Tibial nerve (tissue), 4 donors: ENCODE data around the gene HOMEZ.

Source experiments
- EP300 ChIP-seq, 2 donors: sonication (generic); formaldehyde crosslinking; IDR thresholded peaks; one replicate each; pipeline ENCODE4 v1.6.1; 2017; ENCODE audit warnings: antibody characterized with exemption in 2 of 2, mild to moderate bottlenecking in 1 of 2
- POLR2A ChIP-seq, 2 donors: fragments of 450-650 bp; IDR thresholded peaks; one replicate each; pipeline ENCODE4 v1.6.1; 2017; ENCODE audit warnings: antibody characterized with exemption in 2 of 2, mild to moderate bottlenecking in 2 of 2, moderate library complexity in 2 of 2
- TF ChIP-seq, protein P1 (sequence below), 5 experiments: fragments of 200-600 bp in 3 of 5; fragments of 450-650 bp in 2 of 5; sonication (generic) in 3 of 5; IDR thresholded peaks; one replicate each; pipeline ENCODE4 v1.5.1; 2016 to 2019; ENCODE audit warnings: antibody characterized with exemption in 5 of 5, mild to moderate bottlenecking in 3 of 5, moderate library complexity in 2 of 5

GRCh38 chr14:23259426-23259825 lies 26.5 kb downstream of the HOMEZ start:
- TF ChIP-seq, protein P1, sequence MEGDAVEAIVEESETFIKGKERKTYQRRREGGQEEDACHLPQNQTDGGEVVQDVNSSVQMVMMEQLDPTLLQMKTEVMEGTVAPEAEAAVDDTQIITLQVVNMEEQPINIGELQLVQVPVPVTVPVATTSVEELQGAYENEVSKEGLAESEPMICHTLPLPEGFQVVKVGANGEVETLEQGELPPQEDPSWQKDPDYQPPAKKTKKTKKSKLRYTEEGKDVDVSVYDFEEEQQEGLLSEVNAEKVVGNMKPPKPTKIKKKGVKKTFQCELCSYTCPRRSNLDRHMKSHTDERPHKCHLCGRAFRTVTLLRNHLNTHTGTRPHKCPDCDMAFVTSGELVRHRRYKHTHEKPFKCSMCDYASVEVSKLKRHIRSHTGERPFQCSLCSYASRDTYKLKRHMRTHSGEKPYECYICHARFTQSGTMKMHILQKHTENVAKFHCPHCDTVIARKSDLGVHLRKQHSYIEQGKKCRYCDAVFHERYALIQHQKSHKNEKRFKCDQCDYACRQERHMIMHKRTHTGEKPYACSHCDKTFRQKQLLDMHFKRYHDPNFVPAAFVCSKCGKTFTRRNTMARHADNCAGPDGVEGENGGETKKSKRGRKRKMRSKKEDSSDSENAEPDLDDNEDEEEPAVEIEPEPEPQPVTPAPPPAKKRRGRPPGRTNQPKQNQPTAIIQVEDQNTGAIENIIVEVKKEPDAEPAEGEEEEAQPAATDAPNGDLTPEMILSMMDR (IDR thresholded peaks at IDR 0.05): no peak
- TF ChIP-seq EP300 (IDR thresholded peaks at IDR 0.05) (no peak), POLR2A (IDR thresholded peaks at IDR 0.05) (no peak)
